H9 (cell line): ENCODE data around the gene CST3. TPM values are rescaled to one million over a fixed set of nuclear protein-coding genes. Genes with fewer than 3 reads are reported as not detected.

ENCODE experiments used
- DNase-seq: peaks from one replicate; pipeline ENCODE4 v3.0.0-alpha.2; 2017
- H2AFZ ChIP-seq: one replicate; pipeline ENCODE4 v1.6.1; 2013; ENCODE audit warnings: mild to moderate bottlenecking, low read length, control low read depth, moderate library complexity
- H2AK5ac ChIP-seq: 2 replicates; pipeline ENCODE4 v1.6.1; 2013; ENCODE audit warnings: low read length, control low read depth, mixed read lengths; ENCODE audit not compliant: insufficient read length
- H2BK120ac ChIP-seq: one replicate; pipeline ENCODE4 v1.6.1; 2013; ENCODE audit warnings: low read depth, mild to moderate bottlenecking, low read length, control low read depth, inconsistent platforms; ENCODE audit not compliant: poor library complexity, severe bottlenecking
- H2BK12ac ChIP-seq: 2 replicates; pipeline ENCODE4 v1.6.1; 2013; ENCODE audit warnings: low read length, control low read depth, mixed read lengths, low read depth; ENCODE audit not compliant: insufficient read length
- H2BK15ac ChIP-seq: 2 replicates; pipeline ENCODE4 v1.6.1; 2013; ENCODE audit warnings: low read depth, low read length, control low read depth
- H2BK20ac ChIP-seq: one replicate; pipeline ENCODE4 v1.6.1; 2013; ENCODE audit warnings: low read depth, mild to moderate bottlenecking, low read length, control low read depth, inconsistent platforms; ENCODE audit not compliant: poor library complexity, severe bottlenecking
- H2BK5ac ChIP-seq: 2 replicates; pipeline ENCODE4 v1.6.1; 2013; ENCODE audit warnings: low read length, control low read depth, mixed read lengths; ENCODE audit not compliant: insufficient read length
- H3K14ac ChIP-seq: 2 replicates; pipeline ENCODE4 v1.6.1; 2013; ENCODE audit warnings: low read length, control low read depth; ENCODE audit not compliant: insufficient read depth
- H3K18ac ChIP-seq: 2 replicates; pipeline ENCODE4 v1.6.1; 2013; ENCODE audit warnings: low read depth, mild to moderate bottlenecking, mixed read lengths, low read length, control low read depth; ENCODE audit not compliant: insufficient read length
- H3K23ac ChIP-seq: 2 replicates; pipeline ENCODE4 v1.6.1; 2013; ENCODE audit warnings: low read length, control low read depth, mixed read lengths, low read depth; ENCODE audit not compliant: insufficient read length
- H3K23me2 ChIP-seq: 2 replicates; pipeline ENCODE4 v1.6.1; 2013; ENCODE audit warnings: low read depth, mild to moderate bottlenecking, mixed read lengths, low read length, control low read depth; ENCODE audit not compliant: insufficient read length, poor library complexity, severe bottlenecking
- H3K27ac ChIP-seq: 2 replicates; pipeline ENCODE4 v1.5.1; 2013; ENCODE audit warnings: low read length, control low read depth, mixed read lengths, low read depth; ENCODE audit not compliant: insufficient read length
- H3K27me3 ChIP-seq: 2 replicates; pipeline ENCODE4 v1.6.1; 2013; ENCODE audit warnings: low read length, control low read depth, inconsistent platforms; ENCODE audit not compliant: insufficient read depth
- H3K4ac ChIP-seq: 2 replicates; pipeline ENCODE4 v1.6.1; 2013; ENCODE audit warnings: low read depth, mild to moderate bottlenecking, control low read depth, inconsistent platforms, low read length, moderate library complexity
- H3K4me1 ChIP-seq: 2 replicates; pipeline ENCODE4 v1.6.1; 2013; ENCODE audit warnings: low read length, control low read depth, inconsistent platforms; ENCODE audit not compliant: insufficient read depth
- H3K4me2 ChIP-seq: 2 replicates; pipeline ENCODE4 v1.6.1; 2013; ENCODE audit warnings: low read length, control low read depth, mixed read lengths; ENCODE audit not compliant: insufficient read length, insufficient read depth
- H3K56ac ChIP-seq: 2 replicates; pipeline ENCODE4 v1.6.1; 2013; ENCODE audit warnings: low read depth, mild to moderate bottlenecking, mixed read lengths, low read length, control low read depth; ENCODE audit not compliant: insufficient read length
- H3K79me1 ChIP-seq: 2 replicates; pipeline ENCODE4 v1.6.1; 2013; ENCODE audit warnings: low read depth, mild to moderate bottlenecking, moderate library complexity, low read length, control low read depth, inconsistent platforms; ENCODE audit not compliant: insufficient read depth, poor library complexity, severe bottlenecking
- H3K79me2 ChIP-seq: 2 replicates; pipeline ENCODE4 v1.6.1; 2013; ENCODE audit warnings: low read length, control low read depth, inconsistent platforms; ENCODE audit not compliant: insufficient read depth
- H3K9ac ChIP-seq: 2 replicates; pipeline ENCODE4 v1.6.1; 2013; ENCODE audit warnings: low read length, control low read depth, mixed read lengths; ENCODE audit not compliant: insufficient read length; ENCODE audit errors: extremely low read depth
- H3K9me3 ChIP-seq: one replicate; pipeline ENCODE4 v1.6.1; 2013; ENCODE audit warnings: low read depth, low read length, inconsistent platforms; ENCODE audit not compliant: control insufficient read depth
- H3T11ph ChIP-seq: one replicate; pipeline ENCODE4 v1.6.1; 2013; ENCODE audit warnings: mild to moderate bottlenecking, low read length, control low read depth, inconsistent platforms
- H4K20me1 ChIP-seq: one replicate; pipeline ENCODE4 v1.6.1; 2013; ENCODE audit not compliant: control insufficient read depth, insufficient read length, insufficient read depth
- H4K5ac ChIP-seq: 2 replicates; pipeline ENCODE4 v1.6.1; 2013; ENCODE audit warnings: low read depth, mild to moderate bottlenecking, mixed read lengths, low read length, control low read depth; ENCODE audit not compliant: insufficient read length
- H4K8ac ChIP-seq: replicated peaks from 2 replicates; pipeline ENCODE4 v1.6.1; 2013; ENCODE audit warnings: low read length, control low read depth, mixed read lengths, low read depth; ENCODE audit not compliant: insufficient read length
- H4K91ac ChIP-seq: 2 replicates; pipeline ENCODE4 v1.6.1; 2013; ENCODE audit warnings: low read depth, mild to moderate bottlenecking, moderate library complexity, mixed read lengths, low read length, control low read depth; ENCODE audit not compliant: insufficient read length
- H3K27ac Mint-ChIP-seq, 3 experiments: 2 replicates in 2 of 3; 3 replicates in 1 of 3; pipeline ENCODE4 v1.8.0; 2020 to 2021; ENCODE audit warnings: mixed read lengths in 3 of 3, mild to moderate bottlenecking in 1 of 3, moderate library complexity in 1 of 3
- H3K27me3 Mint-ChIP-seq: 2 replicates; pipeline ENCODE4 v1.8.0; 2021; ENCODE audit warnings: low read depth, mild to moderate bottlenecking, moderate library complexity, mixed read lengths
- H3K36me3 Mint-ChIP-seq, 3 experiments: 2 replicates in 2 of 3; 3 replicates in 1 of 3; pipeline ENCODE4 v1.8.0; 2020 to 2021; ENCODE audit warnings: low read depth in 3 of 3, mixed read lengths in 3 of 3; ENCODE audit not compliant: insufficient read depth in 1 of 3
- H3K4me1 Mint-ChIP-seq, 2 experiments: 2 replicates each; pipeline ENCODE4 v1.8.0; 2020; ENCODE audit warnings: mixed read lengths in 2 of 2
- H3K4me3 Mint-ChIP-seq, 2 experiments: 2 replicates in 1 of 2; 3 replicates in 1 of 2; pipeline ENCODE4 v1.8.0; 2020 to 2021; ENCODE audit warnings: mild to moderate bottlenecking in 2 of 2, mixed read lengths in 2 of 2, moderate library complexity in 1 of 2
- H3K9me3 Mint-ChIP-seq, 2 experiments: 2 replicates in 1 of 2; 3 replicates in 1 of 2; pipeline ENCODE4 v1.8.0; 2020; ENCODE audit warnings: mild to moderate bottlenecking in 2 of 2, mixed read lengths in 2 of 2, moderate library complexity in 1 of 2
- CTCF ChIP-seq: fragments of 200-600 bp; sonication (generic); conservative IDR thresholded peaks from 3 replicates; pipeline ENCODE4 v1.8.0; 2021; ENCODE audit warnings: antibody characterized with exemption, mild to moderate bottlenecking
- WGBS: extraction: QIAGEN DNeasy Blood & Tissue Kit; methylation state at CpG from one replicate; pipeline ENCODE4 v1.1.7; 2013; ENCODE audit warnings: missing lambda C conversion rate, low lambda C conversion rate, mixed read lengths; ENCODE audit not compliant: insufficient read length; ENCODE audit errors: extremely low coverage; 5-methylcytosine and 5-hydroxymethylcytosine counted together
- total RNA-seq: library from RNA; stranded (reverse); gene quantifications from 2 replicates; pipeline ENCODE4 v1.2.1, GENCODE V29; 2021

The CST3 gene
- total RNA-seq, 1 experiment from 2014 or later, result 77.2 TPM

GRCh38 chr20:23652926-23653325 is 15.2 kb upstream of the CST3 start:
- Histone ChIP-seq H3K27me3 (no peaks in the 10 kb centered on the region), H3K4me1 (no peaks in the 10 kb centered on the region), H4K8ac (no peak overlapping the region), H2BK12ac (no peak overlapping the region), H3K23ac (no peak overlapping the region), H4K20me1 (no peaks in the 10 kb centered on the region), H4K91ac (no peak overlapping the region), H3T11ph (no peak overlapping the region), H3K56ac (no peak overlapping the region), H3K79me1 (no peaks in the 10 kb centered on the region), H2AFZ (no peak overlapping the region), H3K9me3 (no peaks in the 10 kb centered on the region), H2BK15ac (no peak overlapping the region), H2BK20ac (no peak overlapping the region), H3K79me2 (no peaks in the 10 kb centered on the region), H3K9ac (no peak overlapping the region), H3K27ac (no peak overlapping the region), H3K14ac (no peak overlapping the region), H2BK120ac (no peak overlapping the region), H2BK5ac (no peak overlapping the region), H3K18ac (no peak overlapping the region), H2AK5ac (no peak overlapping the region), H3K23me2 (no peaks in the 10 kb centered on the region), H3K4ac (no peak overlapping the region), H4K5ac (no peak overlapping the region), H3K4me2 (no peak overlapping the region)
- H3K4me3 Mint-ChIP-seq, result no peak overlapping the region
- TF ChIP-seq CTCF, result no peak
- H3K36me3 Mint-ChIP-seq, result no peaks in the 10 kb centered on the region
- H3K27ac Mint-ChIP-seq, result no peak overlapping the region
- H3K9me3 Mint-ChIP-seq, result no peaks in the 10 kb centered on the region
- peaks cover 0 to 16% of the 10 kb centered on the region in 2 experiments; a peak in 3 of 4 replicates for H3K4me1 Mint-ChIP-seq
- H3K27me3 Mint-ChIP-seq, result no peaks in the 10 kb centered on the region; the same call in none of the 2 replicates
- no CpG with 5 or more reads among the region's 2 CpGs for WGBS
- DNase-seq, result no peak
